Measurements from ENCODE around the gene HNRNPAB. TPM values are rescaled to one million over a fixed set of nuclear protein-coding genes. Genes with fewer than 3 reads are reported as not detected.

Gene HNRNPAB
- total and polyA plus RNA-seq, 9 of the 15 experiments (the other 6 are each of a cell fraction or from before 2014, with no cell fraction given), result 34.6 to 425 (median 236) TPM

GRCh38 chr5:178163772-178164735, 40.3 kb upstream of the HNRNPAB start (continued):
- TF ChIP-seq THRA (IDR thresholded peaks at IDR 0.05) (no peak), LCOR (CRISPR knock-in tag; IDR thresholded peaks at IDR 0.05) (peak; percentile 31; the same call in 1 of the 2 replicates), YY1 (IDR thresholded peaks at IDR 0.05; ENCODE audit: borderline replicate concordance in 1 of 3, control insufficient read depth in 1 of 3, extremely low read depth in 1 of 3, insufficient read depth in 3 of 3, insufficient read length in 1 of 3, insufficient replicate concordance in 2 of 3, low read depth in 1 of 3, low read length in 2 of 3) (peak in 1 of 3 experiments; percentile 30), TAF7 (tag; IDR thresholded peaks at IDR 0.05) (no peak), FOXM1 (IDR thresholded peaks at IDR 0.05; ENCODE audit: low read depth) (no peak), FOXM1 (CRISPR knock-in tag; IDR thresholded peaks at IDR 0.05; ENCODE audit: low read depth) (no peak), HMGXB4 (CRISPR knock-in tag; IDR thresholded peaks at IDR 0.05) (peak; percentile 46; the same call in 1 of the 2 replicates), NBN (IDR thresholded peaks at IDR 0.05; ENCODE audit: low read depth) (no peak), RAD21 (CRISPR knock-in tag; conservative IDR thresholded peaks at IDR 0.05 in 1 of 2, IDR thresholded peaks at IDR 0.05 in 1 of 2) (peak; percentile 96 to 99), ZKSCAN8 (CRISPR knock-in tag; IDR thresholded peaks at IDR 0.05) (no peak), GATAD2B (IDR thresholded peaks at IDR 0.05; ENCODE audit: borderline replicate concordance) (no peak), ZBTB40 (IDR thresholded peaks at IDR 0.05) (no peak), ZBTB40 (CRISPR knock-in tag; IDR thresholded peaks at IDR 0.05) (no peak), L3MBTL2 (IDR thresholded peaks at IDR 0.05) (peak; percentile 48; the same call in 1 of the 2 replicates)

Measured in K562 (cell line).